Progenitor cell of endocrine pancreas (in vitro differentiated cells): ENCODE measurements around the gene S1PR5. TPM values are rescaled to one million over a fixed set of nuclear protein-coding genes. Genes with fewer than 3 reads are reported as not detected.

ENCODE experiments used
- DNase-seq: peaks from one replicate; pipeline ENCODE4 v3.0.0; 2021; ENCODE audit warnings: low spot score; ENCODE audit not compliant: unreplicated experiment
- H3K27ac Mint-ChIP-seq: 2 replicates; pipeline ENCODE4 v1.8.0; 2021; ENCODE audit warnings: mild to moderate bottlenecking, moderate library complexity, mixed read lengths
- H3K27me3 Mint-ChIP-seq: 2 replicates; pipeline ENCODE4 v1.8.0; 2021; ENCODE audit warnings: mixed read lengths
- H3K36me3 Mint-ChIP-seq: 2 replicates; pipeline ENCODE4 v1.8.0; 2022; ENCODE audit warnings: mixed read lengths; ENCODE audit not compliant: insufficient read depth
- H3K4me1 Mint-ChIP-seq: 2 replicates; pipeline ENCODE4 v1.8.0; 2021; ENCODE audit warnings: low read depth, mixed read lengths
- H3K4me3 Mint-ChIP-seq: 2 replicates; pipeline ENCODE4 v1.8.0; 2021; ENCODE audit warnings: low read depth, mild to moderate bottlenecking, moderate library complexity, mixed read lengths
- H3K9me3 Mint-ChIP-seq: 2 replicates; pipeline ENCODE4 v1.8.0; 2021; ENCODE audit warnings: low read depth, mixed read lengths
- total RNA-seq: library from RNA; stranded (reverse); gene quantifications from 2 replicates; pipeline ENCODE4 v1.2.1, GENCODE V29; 2021
- TF ChIP-seq, protein P1 (sequence below): fragments of 200-600 bp; sonication (generic); IDR thresholded peaks from one replicate; pipeline ENCODE4 v1.5.0; 2021; ENCODE audit warnings: antibody characterized with exemption, mild to moderate bottlenecking; ENCODE audit not compliant: unreplicated experiment

S1PR5 gene
- total RNA-seq, 1 donor from 2014 or later = not detected

- H3K9me3 Mint-ChIP-seq = no peaks in the 10 kb centered on the region
- no peaks in the 10 kb centered on the region for H3K4me1 Mint-ChIP-seq
- TF ChIP-seq, protein P1, sequence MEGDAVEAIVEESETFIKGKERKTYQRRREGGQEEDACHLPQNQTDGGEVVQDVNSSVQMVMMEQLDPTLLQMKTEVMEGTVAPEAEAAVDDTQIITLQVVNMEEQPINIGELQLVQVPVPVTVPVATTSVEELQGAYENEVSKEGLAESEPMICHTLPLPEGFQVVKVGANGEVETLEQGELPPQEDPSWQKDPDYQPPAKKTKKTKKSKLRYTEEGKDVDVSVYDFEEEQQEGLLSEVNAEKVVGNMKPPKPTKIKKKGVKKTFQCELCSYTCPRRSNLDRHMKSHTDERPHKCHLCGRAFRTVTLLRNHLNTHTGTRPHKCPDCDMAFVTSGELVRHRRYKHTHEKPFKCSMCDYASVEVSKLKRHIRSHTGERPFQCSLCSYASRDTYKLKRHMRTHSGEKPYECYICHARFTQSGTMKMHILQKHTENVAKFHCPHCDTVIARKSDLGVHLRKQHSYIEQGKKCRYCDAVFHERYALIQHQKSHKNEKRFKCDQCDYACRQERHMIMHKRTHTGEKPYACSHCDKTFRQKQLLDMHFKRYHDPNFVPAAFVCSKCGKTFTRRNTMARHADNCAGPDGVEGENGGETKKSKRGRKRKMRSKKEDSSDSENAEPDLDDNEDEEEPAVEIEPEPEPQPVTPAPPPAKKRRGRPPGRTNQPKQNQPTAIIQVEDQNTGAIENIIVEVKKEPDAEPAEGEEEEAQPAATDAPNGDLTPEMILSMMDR = peak; percentile 80
- H3K36me3 Mint-ChIP-seq = no peaks in the 10 kb centered on the region
- H3K27ac Mint-ChIP-seq = no peak overlapping the region
- DNase-seq = peak; percentile 58
- no peak overlapping the region for H3K4me3 Mint-ChIP-seq
- peaks cover 17% of the 10 kb centered on the region for H3K27me3 Mint-ChIP-seq
Observed at GRCh38 chr19:10510301-10510802, 6.9 kb downstream of the S1PR5 start.

DNA sequence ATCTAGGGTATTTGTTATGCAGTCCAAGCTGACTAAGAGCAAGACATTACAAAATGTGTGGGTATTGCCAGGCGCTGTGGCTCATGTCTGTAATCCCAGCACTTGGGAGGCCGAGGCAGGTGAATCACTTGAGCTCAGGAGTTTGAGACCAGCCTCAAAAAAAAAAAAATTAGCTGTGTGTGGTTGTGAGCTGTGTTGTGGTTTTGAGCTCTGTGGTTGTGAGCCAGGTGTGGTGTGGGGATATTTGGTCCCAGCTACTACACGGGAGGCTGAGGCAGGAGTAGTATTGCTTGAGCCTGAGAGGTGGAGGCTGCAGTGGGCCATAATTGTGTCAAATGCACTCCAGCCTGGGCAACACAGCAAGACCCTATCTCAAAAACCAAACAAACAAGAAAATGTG, 8.5 kb downstream of the S1PR5 start:
- H3K4me3 Mint-ChIP-seq = no peak overlapping the region
- H3K9me3 Mint-ChIP-seq = no peaks in the 10 kb centered on the region
- no peaks in the 10 kb centered on the region for H3K4me1 Mint-ChIP-seq
- TF ChIP-seq, protein P1 = no peak
- H3K27me3 Mint-ChIP-seq = peaks cover 12% of the 10 kb centered on the region
- H3K36me3 Mint-ChIP-seq = no peaks in the 10 kb centered on the region
- H3K27ac Mint-ChIP-seq = no peak overlapping the region
- no peak for DNase-seq

- Mint-ChIP-seq H3K27me3 (peaks cover 5% of the 10 kb centered on the region), H3K27ac (no peak overlapping the region), H3K9me3 (no peaks in the 10 kb centered on the region), H3K4me1 (no peaks in the 10 kb centered on the region), H3K36me3 (no peaks in the 10 kb centered on the region), H3K4me3 (no peak overlapping the region)
- no peak for DNase-seq
- TF ChIP-seq, protein P1 = no peak
Observed at GRCh38 chr19:10508036-10508435, 9.2 kb downstream of the S1PR5 start.

GRCh38 chr19:10505583-10506229, 11.5 kb downstream of the S1PR5 start:
- no peaks in the 10 kb centered on the region for H3K27me3 Mint-ChIP-seq
- H3K9me3 Mint-ChIP-seq = no peaks in the 10 kb centered on the region
- peak overlapping the region; percentile 33 for H3K27ac Mint-ChIP-seq
- peak; percentile 55 for DNase-seq
- H3K36me3 Mint-ChIP-seq = no peaks in the 10 kb centered on the region
- H3K4me3 Mint-ChIP-seq = peak overlapping the region; percentile 38
- TF ChIP-seq, protein P1 = peak; percentile 63
- H3K4me1 Mint-ChIP-seq = peaks cover 3% of the 10 kb centered on the region

DNA sequence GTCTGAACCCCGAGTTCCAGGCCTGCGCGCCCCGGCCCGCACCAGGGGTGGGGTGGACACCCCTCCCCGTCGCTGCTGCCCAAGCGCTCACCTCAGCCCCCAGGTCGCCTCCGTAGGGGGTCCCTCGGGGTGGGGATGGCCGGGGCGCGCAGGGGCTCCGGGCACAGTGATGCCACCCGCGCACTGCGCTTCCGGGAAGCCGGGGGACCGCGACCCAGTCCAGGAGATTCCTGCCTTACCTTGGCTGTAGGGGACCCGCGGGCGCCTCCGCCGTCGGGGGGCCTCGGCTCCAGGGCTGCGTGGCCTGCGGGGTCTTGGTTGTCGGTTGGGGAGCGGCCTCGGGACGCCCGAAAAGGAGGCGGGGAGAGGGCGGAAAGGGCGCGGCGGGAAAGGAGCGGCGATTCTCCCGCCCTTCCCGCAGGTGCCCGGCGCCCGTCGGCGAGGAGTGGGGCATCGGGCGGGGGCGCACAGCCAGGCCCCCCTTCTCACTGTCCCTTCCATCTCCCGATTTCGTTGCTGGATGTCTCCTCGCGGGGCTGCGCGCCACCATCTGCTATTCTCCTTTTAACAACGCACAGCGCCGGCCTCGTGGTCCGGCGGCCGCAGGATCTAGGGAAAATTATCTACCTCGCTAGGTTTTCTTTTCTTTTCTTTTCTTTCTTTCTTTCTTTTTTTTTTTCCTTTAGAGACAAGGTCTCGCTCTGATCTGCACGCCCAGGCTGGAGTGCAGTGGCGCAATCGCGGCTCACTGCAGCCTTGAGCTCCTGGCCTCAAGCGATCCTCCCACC, 14.1 kb downstream of the S1PR5 start, which contains the start of gene KEAP1:
TSS of gene KEAP1 (minus strand) at position 355 of the 788 bp plus-strand sequence. CDS start 3,323 bp downstream, outside the sequence.
- Mint-ChIP-seq H3K4me1 (peaks cover 5% of the 10 kb centered on the region), H3K36me3 (peaks cover 3% of the 10 kb centered on the region), H3K4me3 (peak within 1 kb of the TSS; percentile 84)

More for the DNA sequence above, 14.1 kb downstream of the S1PR5 start, which contains the start of gene KEAP1:
- Mint-ChIP-seq H3K27ac (peak within 1 kb of the TSS; percentile 96), H3K9me3 (no peaks in the 10 kb centered on the region), H3K27me3 (no peaks in the 10 kb centered on the region)
- TF ChIP-seq, protein P1 = no peak
- no peak for DNase-seq
